HG02884 (cell line): ENCODE results near the gene DHRS12.

Experiments
- ATAC-seq: cut with Tn5 transposase; IDR thresholded peaks from one replicate; pipeline ENCODE4 v1.9.1; 2021; ENCODE audit warnings: mild to moderate bottlenecking, moderate library complexity; ENCODE audit not compliant: unreplicated experiment

Gene DHRS12, protein sequence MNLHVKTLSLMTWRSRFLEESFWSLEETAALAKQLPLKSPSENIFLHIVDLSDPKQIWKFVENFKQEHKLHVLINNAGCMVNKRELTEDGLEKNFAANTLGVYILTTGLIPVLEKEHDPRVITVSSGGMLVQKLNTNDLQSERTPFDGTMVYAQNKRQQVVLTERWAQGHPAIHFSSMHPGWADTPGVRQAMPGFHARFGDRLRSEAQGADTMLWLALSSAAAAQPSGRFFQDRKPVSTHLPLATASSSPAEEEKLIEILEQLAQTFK

DNA sequence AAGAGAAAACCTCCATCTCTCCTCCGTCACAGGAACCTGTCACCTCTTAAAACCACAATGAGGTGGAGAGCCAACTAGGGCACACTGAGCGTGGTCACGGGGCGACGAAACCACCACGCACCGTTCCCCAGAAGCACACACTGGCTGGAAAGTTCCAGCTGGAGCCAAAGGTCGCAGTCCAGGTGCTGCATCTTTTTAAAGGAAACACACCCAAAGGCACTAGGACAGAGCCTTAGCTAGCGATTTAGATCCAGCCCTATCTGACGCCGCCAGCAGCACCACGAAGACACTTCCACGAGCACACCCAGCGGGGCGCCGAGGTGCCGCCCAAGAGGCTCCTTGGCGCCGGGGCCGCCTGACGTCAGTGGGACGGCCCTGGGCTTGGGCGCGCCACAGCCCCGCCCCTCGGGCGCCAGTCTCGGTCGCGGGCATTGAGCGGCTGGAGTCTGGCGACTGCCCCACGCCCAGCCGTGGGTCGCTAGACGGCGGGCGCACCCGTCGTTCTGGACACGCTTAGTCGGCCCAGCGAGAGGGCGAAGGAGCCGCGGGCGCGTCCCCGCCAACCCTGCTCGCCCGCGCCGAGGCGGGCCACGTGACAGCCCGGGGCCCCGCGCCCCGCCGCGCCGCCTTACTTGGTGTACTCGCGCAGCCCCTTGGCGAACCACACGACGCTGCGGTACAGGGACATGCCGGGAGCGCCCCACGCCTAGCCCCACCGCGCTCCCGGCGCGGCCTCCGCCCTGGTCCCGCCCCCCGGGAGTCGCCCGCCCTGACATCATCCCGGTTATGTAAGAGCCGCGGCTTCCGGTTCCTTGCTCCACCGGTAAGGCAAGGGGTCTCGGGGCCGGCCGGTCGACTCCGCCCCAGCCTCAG lies at the start of gene DHRS12:
Gene DHRS12 (minus strand): TSS at position 742 of the 873 bp plus-strand sequence. CDS start 4,504 bp downstream, outside the sequence.
- ATAC-seq: peak; percentile 84

GRCh38 chr13:51849145-51850101 lies 45.5 kb upstream of the DHRS12 start:
- no peak for ATAC-seq

GRCh38 chr13:51848674-51849073 lies 44.7 kb upstream of the DHRS12 start:
- no peak for ATAC-seq

DNA sequence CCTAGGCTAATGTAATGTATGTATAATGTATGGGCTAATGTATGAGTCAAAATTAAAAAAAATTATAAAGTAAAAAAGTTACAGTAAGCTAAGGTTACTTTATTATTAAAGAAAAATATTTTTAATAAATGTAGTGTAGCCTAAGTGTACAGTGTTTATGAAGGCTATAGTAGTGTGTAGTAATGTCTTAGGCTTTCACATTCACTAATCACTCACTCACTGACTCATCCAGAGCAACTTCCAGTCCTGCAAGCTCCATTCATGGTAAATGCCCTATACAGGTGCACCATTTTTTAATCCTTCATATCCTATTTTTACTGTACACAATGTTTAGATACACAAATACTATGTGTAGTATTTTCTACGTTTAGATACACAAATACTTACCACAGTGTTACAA lies 42.8 kb upstream of the DHRS12 start:
- no peak for ATAC-seq

GRCh38 chr13:51845574-51846318 lies 41.8 kb upstream of the DHRS12 start:
- ATAC-seq: no peak

- ATAC-seq: no peak
Measured at GRCh38 chr13:51844862-51845573, 41.1 kb upstream of the DHRS12 start, which contains the start of gene TMEM272. Gene TMEM272, minus strand, starts transcription at chr13:51845177. Its CDS starts 6,647 bp downstream, at chr13:51838530.

DNA sequence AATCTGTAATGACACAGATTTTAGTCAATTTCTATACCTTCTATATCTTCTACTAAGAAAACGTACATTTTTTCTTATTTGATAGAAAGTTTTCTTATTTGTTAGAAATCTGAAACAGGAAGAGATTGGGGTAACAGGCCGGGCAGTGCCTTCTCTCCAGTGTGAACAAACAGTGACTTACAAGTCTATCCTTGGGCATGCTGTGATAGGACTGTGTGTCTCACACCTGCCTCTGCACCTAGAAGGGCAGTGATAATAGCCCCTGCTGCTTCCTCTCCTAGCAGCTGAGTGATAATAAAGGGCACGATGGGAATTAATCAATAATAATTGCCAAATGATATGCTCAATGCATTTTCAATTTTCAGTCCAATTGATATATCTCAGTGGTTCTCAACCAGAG lies 39.6 kb upstream of the DHRS12 start:
- no peak for ATAC-seq

DNA sequence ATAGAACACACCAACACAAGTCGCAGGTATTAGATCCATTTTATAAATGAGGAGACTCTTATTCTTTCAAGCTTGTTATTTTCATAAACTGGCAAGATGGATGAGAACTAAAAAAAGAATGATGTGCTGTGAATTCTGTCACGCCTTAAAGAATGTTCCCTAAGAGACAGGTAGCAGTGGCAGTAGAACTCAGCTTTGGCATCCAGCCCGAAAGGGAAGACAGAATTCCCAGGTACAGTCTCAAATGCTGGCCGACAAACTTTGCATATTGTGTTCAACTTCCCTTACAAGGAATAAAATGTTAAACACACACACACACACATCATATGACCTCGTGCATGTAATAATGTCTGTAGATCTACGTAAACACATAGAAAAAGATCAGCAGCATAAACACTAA lies 37.8 kb upstream of the DHRS12 start:
- no peak for ATAC-seq

GRCh38 chr13:51840917-51841316 lies 37.0 kb upstream of the DHRS12 start:
- no peak for ATAC-seq

DNA sequence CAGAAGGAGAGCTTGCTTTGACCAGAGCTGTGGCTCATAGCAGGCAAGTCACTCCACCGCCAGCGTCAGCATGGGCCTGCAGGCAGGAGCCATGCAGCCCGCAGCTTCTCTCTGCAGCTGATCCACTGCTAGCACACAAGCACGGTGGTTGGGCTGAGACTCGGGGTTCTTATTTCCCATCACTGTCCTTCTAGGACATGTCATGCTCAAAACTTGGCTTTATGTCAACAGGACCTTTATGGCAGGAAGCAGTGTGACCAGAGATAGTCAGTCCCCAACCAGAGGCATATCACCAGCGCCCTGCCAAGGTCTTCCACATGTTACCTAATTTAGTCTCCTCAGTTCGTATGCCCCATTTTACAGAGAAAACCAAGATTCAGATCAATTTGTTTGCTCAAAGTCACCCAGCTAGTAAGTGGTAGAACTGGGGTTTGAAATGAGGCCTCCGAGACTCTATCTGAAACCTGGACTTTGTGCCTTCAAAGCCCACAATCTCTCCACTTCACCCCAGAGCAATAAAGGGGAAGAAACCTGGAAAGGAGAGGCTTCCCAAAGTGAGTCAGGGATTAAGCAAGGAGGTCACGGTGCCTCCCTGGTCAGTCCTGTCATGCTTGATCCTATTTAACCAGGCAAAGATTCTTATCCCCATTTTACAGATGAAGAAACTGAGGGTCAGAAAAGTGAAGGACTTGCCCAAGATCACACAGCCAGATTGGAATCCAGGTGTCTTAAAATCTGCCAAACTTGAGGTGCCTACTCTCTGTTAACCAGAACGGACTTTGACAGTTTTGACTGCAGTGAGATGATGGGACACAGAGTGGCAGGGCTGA lies 36.0 kb upstream of the DHRS12 start:
- ATAC-seq: no peak

DNA sequence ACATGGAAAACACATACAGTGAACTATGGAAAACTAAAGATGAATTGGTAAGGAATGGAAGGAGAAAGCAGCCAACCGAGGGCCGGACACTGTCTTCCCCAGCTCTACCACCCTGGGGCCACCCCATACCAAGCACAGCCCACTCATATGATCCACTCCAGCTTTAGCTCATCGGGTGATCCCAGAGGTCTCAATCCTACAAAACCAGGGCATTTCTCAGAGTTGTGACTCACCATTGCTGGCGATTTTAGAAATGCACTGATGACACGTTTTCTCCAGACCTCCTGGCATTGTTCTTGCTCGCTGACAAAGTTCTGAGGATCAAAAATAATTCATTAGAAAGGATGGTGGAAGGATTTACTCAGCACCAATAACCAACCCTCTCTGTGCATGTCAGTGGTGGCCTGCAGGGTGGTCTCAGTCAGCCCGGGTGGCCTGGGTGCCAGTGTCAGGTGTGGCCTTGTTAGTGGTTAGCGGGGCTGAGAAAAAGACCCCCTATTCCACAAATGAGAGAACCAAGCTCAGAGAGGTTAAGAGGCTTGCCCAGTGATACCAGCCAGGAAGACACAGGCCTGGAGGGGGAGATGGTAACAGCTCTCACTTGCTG lies 34.4 kb upstream of the DHRS12 start:
- no peak for ATAC-seq

DNA sequence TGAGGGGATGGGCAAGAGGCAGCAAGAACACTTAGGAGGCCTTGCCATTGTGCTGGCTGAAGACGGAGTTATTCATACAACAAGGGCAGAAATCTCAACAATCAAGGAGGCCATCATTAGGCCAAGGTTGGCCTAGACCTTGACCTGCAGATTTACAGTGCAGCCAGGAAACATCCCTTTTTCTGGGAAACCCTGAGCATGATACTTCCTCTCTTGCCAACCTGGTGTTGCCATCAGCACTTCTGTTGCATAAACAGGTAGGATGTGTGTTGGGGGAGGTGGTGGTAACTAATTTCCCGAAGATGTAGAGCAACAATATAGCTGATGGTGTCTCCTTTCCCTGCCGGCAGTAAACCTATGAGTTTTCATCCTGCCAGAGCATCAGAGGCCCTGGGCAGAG lies 33.1 kb upstream of the DHRS12 start:
- ATAC-seq: no peak

DNA sequence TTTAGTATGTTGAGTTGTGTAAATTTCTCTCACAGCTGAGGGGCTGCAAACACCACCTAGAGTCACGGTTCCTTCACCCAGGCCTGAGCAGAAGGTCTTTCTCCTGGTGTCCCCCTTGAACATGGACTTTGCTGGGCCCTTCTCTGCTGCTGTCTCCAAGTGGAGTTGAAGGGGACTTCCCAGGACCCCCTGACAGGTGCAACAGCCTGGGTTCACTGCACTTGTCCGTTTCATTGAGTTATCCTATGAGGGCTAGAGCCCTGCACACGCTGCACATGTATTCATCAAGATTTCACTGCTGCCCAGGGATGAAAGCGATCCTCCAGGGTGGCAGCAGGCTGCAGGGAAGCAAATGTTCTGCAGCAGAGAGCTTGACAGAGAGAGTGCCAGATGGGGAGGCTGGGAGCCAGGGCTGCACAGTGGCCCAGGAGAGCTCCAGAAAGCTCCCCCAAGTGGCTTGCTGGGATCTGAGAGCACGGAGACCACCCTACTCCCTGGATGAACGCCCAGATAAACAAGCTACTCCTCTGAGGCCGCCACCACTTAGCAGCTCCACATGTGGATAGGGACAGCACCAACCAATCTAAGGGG lies 30.7 kb upstream of the DHRS12 start:
- ATAC-seq: no peak

DNA sequence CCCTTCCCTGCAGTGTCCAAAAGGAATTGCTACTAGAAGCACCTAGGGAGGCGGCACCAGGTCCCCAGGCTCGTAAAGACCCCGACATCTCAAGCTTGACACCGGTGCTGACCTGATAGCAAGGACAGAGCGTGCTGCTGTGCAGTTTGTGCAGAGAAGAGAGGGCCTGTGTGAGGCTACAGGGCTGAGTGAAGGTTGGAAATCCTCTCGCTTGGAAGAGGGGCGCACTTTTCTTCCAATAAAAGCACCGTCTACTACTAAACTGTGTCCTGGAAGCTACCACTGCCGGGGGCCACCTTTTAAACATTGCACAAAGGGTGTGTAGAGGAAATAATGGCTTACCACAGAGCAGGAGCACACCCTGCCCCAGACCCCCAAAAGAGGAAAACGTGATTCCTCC lies 30.0 kb upstream of the DHRS12 start:
- ATAC-seq: no peak

GRCh38 chr13:51832471-51833152 lies 28.6 kb upstream of the DHRS12 start:
- ATAC-seq: peak; percentile 86

- no peak for ATAC-seq
Measured at GRCh38 chr13:51831519-51831918, 27.6 kb upstream of the DHRS12 start.

DNA sequence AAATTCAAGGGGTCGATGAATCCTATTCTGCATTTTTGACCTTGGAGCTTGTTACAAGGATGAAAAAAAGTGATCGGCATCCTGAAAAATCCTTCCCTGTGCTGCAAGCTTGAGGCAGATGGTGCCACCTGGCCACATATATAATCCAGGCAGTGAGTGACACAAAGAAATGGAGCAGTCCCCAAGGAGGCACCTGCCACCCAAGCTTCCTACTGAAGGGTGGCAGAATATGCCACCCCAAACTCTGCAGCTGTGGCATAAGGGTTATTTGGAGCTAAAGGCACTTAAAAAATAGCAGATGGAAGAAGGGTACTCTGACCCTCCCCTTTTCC lies 25.6 kb upstream of the DHRS12 start:
- no peak for ATAC-seq
